NOMO-1 treated with dmso at 0.1 percent for 144 hours (cell line): Measurements from ENCODE around the gene CNTNAP2.

ENCODE experiments used
- DNase-seq: peaks from one replicate; lab custom pipeline; 2025; ENCODE audit not compliant: unreplicated experiment; lab: John Stamatoyannopoulos, UW

The CNTNAP2 gene

GRCh38 chr7:146554556-146554955, 438.0 kb downstream of the CNTNAP2 start:
- DNase-seq: no peak

- DNase-seq: no peak
Measured at GRCh38 chr7:146557971-146558469, 441.4 kb downstream of the CNTNAP2 start.

GRCh38 chr7:146565872-146566271, 449.3 kb downstream of the CNTNAP2 start:
- no peak for DNase-seq

GRCh38 chr7:146575903-146576302, 459.3 kb downstream of the CNTNAP2 start:
- no peak for DNase-seq

- no peak for DNase-seq
Measured at GRCh38 chr7:146591976-146592375, 475.4 kb downstream of the CNTNAP2 start.

GRCh38 chr7:146606628-146607027, 490.0 kb downstream of the CNTNAP2 start:
- no peak for DNase-seq

GRCh38 chr7:146619641-146620040, 503.0 kb downstream of the CNTNAP2 start:
- DNase-seq: no peak

- no peak for DNase-seq
Measured at GRCh38 chr7:146626912-146627311, 510.3 kb downstream of the CNTNAP2 start.

- DNase-seq: no peak
Measured at GRCh38 chr7:146635205-146636032, 518.8 kb downstream of the CNTNAP2 start.

- no peak for DNase-seq
Measured at GRCh38 chr7:146636033-146636356, 519.4 kb downstream of the CNTNAP2 start.

- no peak for DNase-seq
Measured at GRCh38 chr7:146636581-146636980, 520.0 kb downstream of the CNTNAP2 start.

GRCh38 chr7:146639291-146639690, 522.7 kb downstream of the CNTNAP2 start:
- DNase-seq: no peak

- no peak for DNase-seq
Measured at GRCh38 chr7:146641491-146641890, 524.9 kb downstream of the CNTNAP2 start.

GRCh38 chr7:146645383-146645976, 528.9 kb downstream of the CNTNAP2 start:
- peak; percentile 3 for DNase-seq

- no peak for DNase-seq
Measured at GRCh38 chr7:146647445-146647844, 530.8 kb downstream of the CNTNAP2 start.

- DNase-seq: peak; percentile 3
Measured at GRCh38 chr7:146652176-146652575, 535.6 kb downstream of the CNTNAP2 start.

- no peak for DNase-seq
Measured at GRCh38 chr7:146654048-146654447, 537.4 kb downstream of the CNTNAP2 start.

- DNase-seq: peak; percentile 55
Measured at GRCh38 chr7:146655928-146656797, 539.6 kb downstream of the CNTNAP2 start.

GRCh38 chr7:146656988-146657387, 540.4 kb downstream of the CNTNAP2 start:
- DNase-seq: no peak

- DNase-seq: no peak
Measured at GRCh38 chr7:146658604-146659003, 542.0 kb downstream of the CNTNAP2 start.

- DNase-seq: no peak
Measured at GRCh38 chr7:146659732-146660131, 543.1 kb downstream of the CNTNAP2 start.

- no peak for DNase-seq
Measured at GRCh38 chr7:146660839-146661238, 544.2 kb downstream of the CNTNAP2 start.
